Measurements from ENCODE around the gene ANAPC2.
A peak's percentile ranks its signal among the peaks of the same experiment; 100 is the strongest.

The ANAPC2 gene

DNA sequence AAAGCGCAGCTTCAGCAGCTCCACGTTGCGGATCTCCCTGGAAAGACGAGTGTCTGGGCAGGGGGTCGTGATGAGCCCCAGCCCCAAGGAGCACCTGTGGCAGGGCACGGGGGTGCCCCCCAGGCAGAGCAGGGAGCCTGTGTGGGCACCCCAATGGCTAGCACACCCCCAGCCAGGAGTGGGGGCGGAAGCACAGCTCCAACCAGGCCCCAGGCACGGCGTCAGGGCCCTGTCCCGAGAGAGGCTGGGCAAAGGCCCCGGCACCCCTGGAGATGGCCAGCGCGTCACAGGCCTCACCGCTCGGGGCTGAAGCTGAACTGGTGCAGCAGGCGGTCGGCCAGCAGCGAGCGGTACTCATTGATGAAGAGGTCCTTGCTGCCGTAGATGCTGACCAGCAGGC is 7.9 kb downstream of the ANAPC2 start:
- no peak for DNase-seq (ENCODE audit: low read depth in 2 of 2)
- H3K4me3 ChIP-seq (replicated peaks in 1 of 2; ENCODE audit: low read depth in 2 of 2, low read length in 2 of 2), result no peak overlapping the region
- TF ChIP-seq, protein P1, sequence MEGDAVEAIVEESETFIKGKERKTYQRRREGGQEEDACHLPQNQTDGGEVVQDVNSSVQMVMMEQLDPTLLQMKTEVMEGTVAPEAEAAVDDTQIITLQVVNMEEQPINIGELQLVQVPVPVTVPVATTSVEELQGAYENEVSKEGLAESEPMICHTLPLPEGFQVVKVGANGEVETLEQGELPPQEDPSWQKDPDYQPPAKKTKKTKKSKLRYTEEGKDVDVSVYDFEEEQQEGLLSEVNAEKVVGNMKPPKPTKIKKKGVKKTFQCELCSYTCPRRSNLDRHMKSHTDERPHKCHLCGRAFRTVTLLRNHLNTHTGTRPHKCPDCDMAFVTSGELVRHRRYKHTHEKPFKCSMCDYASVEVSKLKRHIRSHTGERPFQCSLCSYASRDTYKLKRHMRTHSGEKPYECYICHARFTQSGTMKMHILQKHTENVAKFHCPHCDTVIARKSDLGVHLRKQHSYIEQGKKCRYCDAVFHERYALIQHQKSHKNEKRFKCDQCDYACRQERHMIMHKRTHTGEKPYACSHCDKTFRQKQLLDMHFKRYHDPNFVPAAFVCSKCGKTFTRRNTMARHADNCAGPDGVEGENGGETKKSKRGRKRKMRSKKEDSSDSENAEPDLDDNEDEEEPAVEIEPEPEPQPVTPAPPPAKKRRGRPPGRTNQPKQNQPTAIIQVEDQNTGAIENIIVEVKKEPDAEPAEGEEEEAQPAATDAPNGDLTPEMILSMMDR (IDR thresholded peaks at IDR 0.05; ENCODE audit: low read depth, low read length), result no peak

DNA sequence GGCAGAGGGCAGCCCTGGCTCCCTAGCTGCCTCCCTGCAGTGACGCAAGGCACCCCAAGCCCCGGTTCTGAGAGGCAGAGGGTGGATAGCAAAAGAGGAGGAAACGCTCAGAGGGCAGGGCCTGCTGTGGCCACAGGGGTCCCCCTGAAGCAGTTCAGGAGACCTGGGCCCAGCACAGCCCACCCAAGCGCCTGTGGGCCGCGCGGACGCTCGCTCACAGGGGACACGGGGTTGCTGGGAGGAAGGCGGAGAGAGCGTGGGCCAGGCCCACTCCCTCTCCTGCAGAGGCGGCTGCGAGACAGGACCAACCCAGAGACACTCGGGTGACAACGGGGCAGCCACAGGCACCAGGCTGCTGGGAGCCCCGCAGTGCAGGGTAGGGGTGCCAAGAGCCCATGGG is 8.6 kb downstream of the ANAPC2 start:
- TF ChIP-seq, protein P1 (IDR thresholded peaks at IDR 0.05; ENCODE audit: low read depth, low read length), result no peak
- DNase-seq (ENCODE audit: low read depth in 2 of 2), result no peak
- H3K4me3 ChIP-seq (replicated peaks in 1 of 2; ENCODE audit: low read depth in 2 of 2, low read length in 2 of 2), result no peak overlapping the region

DNA sequence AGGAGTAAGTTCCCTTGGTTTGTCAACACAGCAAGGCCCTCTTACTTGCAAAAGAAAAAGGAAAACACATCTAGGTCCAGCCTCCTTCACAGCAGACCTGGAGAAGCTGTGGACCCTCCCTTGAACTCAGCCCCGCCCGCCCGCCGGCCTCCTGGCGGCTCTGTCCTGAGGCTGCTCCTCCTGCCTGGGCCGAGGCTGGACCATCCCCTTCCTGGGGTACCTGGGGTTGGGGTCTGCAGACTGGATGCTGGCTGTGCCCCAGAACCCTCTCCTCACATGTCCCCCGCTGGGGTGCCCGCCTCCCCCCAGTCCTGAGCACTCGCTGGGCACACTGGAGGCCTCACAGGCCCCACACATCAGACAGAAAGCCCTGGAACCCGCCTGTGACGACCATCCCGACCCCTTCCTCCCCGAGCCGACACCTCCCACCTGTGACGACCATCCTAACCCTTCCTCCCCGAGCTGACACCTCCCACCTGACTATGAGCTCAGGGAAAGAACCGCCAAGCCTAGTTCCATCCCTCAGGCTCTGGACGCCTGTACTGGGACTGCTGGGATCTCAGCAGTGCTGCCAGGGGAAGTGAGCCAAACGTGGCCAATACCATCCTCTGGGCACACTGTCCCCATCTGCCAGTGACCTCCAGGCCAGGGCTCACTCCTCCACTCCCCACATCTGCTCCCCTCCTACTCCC is 9.3 kb downstream of the ANAPC2 start:
- no peak overlapping the region for H3K4me3 ChIP-seq (replicated peaks in 1 of 2; ENCODE audit: low read depth in 2 of 2, low read length in 2 of 2)
- no peak for DNase-seq (ENCODE audit: low read depth in 2 of 2)
- TF ChIP-seq, protein P1 (IDR thresholded peaks at IDR 0.05; ENCODE audit: low read depth, low read length), result no peak

DNA sequence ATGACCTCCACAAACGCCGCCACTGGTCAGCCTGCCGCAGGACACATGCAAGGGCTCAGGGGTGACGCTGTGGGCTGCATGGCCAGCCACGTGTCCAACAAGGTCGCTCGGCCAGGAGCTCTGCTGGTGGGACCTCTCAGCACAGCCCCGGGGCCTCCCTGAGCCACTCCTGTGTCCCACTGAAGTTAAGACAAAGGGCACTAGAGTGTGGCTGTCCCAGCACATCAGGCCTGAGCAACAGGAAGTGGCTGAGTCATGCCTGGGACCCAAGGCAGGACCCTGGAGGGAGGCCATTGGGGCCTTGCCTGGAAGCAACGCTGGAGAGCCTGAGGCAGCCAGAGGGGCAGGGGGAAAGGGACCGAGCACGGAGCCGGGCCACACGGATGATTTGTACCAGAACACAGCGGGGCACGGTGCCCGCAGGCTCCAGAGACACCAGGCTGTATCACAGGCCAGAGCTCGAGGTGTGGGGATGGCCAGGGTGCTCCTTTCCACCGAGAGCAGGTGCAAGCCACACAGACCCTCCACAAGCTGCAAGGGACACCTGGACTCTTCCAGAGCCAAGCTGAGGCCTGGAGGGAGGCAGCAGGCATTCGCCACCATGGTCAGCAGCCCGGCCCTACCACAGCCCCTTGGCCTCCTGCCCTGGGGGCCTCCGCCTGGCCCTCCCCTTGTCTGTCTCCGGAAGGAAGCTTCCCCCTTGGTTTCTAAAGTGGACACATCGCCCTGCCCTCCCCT is 10.0 kb downstream of the ANAPC2 start:
- TF ChIP-seq, protein P1 (IDR thresholded peaks at IDR 0.05; ENCODE audit: low read depth, low read length), result no peak
- peak in 1 of 2 donors; percentile 12 for DNase-seq (ENCODE audit: low read depth in 2 of 2)
- H3K4me3 ChIP-seq (replicated peaks in 1 of 2; ENCODE audit: low read depth in 2 of 2, low read length in 2 of 2), result no peak overlapping the region

DNA sequence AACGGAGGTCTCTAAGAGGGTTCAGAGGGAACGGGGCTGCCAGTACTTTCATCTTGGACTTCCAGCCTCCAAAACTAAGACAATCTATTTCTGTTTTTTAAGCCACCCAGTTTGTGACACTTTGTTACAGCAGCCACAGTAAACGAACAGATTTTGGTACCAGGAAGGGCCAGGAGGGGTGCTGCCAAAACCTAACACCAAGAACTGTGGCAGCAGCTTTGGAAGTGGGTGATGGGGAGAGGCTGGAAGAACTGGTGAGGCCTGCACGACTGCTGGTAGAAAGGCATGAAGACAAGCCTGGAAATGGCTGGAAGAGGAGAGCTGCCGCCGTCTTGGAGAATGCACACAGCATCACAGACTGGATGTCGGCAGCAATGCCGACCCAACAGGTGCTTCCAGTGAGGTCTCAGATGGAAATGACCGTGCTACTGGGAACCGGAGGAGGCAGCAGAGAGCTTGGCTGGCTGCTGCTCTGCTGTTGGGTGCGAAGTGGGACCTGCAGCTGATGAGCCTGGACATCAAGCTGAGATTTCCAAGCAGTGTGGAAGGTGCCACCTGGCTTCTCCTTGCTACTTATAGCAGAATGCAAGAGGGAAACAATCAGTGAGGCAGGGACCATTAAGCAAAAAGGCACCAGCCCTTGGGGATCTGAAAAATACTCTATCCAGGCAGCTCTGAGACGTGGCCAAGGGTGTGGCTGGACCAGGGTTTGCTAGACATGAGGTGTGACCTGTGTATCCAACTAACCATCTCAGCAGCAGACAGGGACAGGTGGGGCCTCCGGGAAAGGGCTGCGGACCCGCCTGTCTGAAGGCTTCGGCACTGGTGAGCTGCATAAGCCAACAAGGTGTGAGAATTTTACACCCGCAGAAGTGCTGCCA is 11.8 kb downstream of the ANAPC2 start:
- H3K4me3 ChIP-seq (replicated peaks in 1 of 2; ENCODE audit: low read depth in 2 of 2, low read length in 2 of 2), result no peak overlapping the region
- TF ChIP-seq, protein P1 (IDR thresholded peaks at IDR 0.05; ENCODE audit: low read depth, low read length), result peak; percentile 78
- DNase-seq (ENCODE audit: low read depth in 2 of 2), result peak; percentile 46 to 50

DNA sequence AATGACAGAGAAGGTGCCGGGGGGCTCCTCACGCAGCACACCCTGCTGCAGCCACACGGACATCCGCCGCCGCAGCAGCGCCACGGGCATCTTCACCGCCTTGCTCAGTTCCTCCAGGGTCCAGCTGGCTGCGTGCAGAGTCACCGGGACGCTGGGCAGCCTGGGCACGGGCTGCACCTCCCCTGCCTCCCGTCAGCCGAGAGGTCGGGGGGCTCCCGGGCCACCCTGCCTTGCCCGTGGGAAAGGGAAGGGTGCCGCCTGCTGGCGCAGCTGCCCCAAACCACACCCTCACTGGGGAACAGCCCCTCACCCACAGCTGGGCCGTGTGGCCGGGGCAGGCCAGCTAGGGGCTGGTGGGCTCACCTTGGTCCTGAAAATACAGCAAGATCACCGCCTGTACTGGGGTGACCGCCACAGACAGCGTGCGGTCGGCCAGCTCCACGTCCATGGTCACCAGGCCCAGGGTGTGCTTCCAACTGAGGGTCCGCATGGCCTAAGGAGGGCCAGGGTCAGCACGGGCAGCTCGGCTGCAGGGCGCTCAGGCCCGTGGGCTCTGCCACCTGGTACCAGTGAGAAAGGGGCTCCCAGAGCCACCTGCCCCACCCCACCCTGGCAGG is 12.9 kb downstream of the ANAPC2 start:
- H3K4me3 ChIP-seq (replicated peaks in 1 of 2; ENCODE audit: low read depth in 2 of 2, low read length in 2 of 2), result no peak overlapping the region
- no peak for DNase-seq (ENCODE audit: low read depth in 2 of 2)
- TF ChIP-seq, protein P1 (IDR thresholded peaks at IDR 0.05; ENCODE audit: low read depth, low read length), result peak; percentile 2

All from cardiac fibroblast (primary cell).